K562 (cell line): ENCODE measurements around the gene HNRNPM. TPM values are rescaled to one million over a fixed set of nuclear protein-coding genes. Genes with fewer than 3 reads are reported as not detected.

Experiments
- ATAC-seq: fragments of 200-7000 bp; cut with Tn5 transposase; 3 replicates; pipeline ENCODE4 v1.9.1; 2020; ENCODE audit warnings: moderate library complexity
- BruUV-seq: library from RNA; stranded (reverse); fragments of 400-500 nt; replicated peaks from 2 replicates; lab custom pipeline; 2021; lab: Mats Ljungman, UMichigan
- CTCF ChIA-PET: fragments of 300-600 bp; formaldehyde crosslinking; extraction: SDS; loops from one replicate; lab custom pipeline; 2021; ENCODE audit warnings: low intra/inter-chr PET ratio; lab: Yijun Ruan, JAX
- POLR2A ChIA-PET: fragments of 300-600, 350-650 bp; sonication (Branson Sonifier 250); formaldehyde crosslinking; extraction: SDS; loops from one replicate; lab custom pipeline; 2021; ENCODE audit warnings: antibody characterized with exemption, inconsistent platforms; lab: Yijun Ruan, JAX
- DNase-seq, 4 experiments: peaks; one replicate each; pipeline versions ENCODE4 v3.0.0 to v3.0.0-alpha.2; 2011 to 2018; ENCODE audit warnings: low spot score in 3 of 4, mixed read lengths in 3 of 4; ENCODE audit errors: extremely low read depth in 1 of 4
- FAIRE-seq: peaks from 2 replicates; lab custom pipeline; 2011; peaks lifted over from hg19 to GRCh38; lab: Jason Lieb, UNC
- H2AFZ ChIP-seq: 2 replicates; pipeline ENCODE4 v1.6.0; 2011; ENCODE audit warnings: low read depth, low read length, control low read depth, inconsistent platforms
- H3K27ac ChIP-seq: fragments of 200-600 bp; 3 replicates; pipeline ENCODE4 v1.8.0; 2011; ENCODE audit warnings: low read depth, mild to moderate bottlenecking, control low read depth, inconsistent platforms, low read length, moderate library complexity, mixed read lengths; ENCODE audit errors: extremely low read depth
- H3K27me3 ChIP-seq, 2 experiments: fragments of 300-600 bp in 1 of 2; 2 replicates in 1 of 2; 3 replicates in 1 of 2; pipeline versions ENCODE4 v1.6.0 to v1.8.0; 2011; ENCODE audit warnings: inconsistent platforms in 2 of 2, low read length in 2 of 2, mild to moderate bottlenecking in 1 of 2, mixed read lengths in 1 of 2, moderate library complexity in 1 of 2; ENCODE audit not compliant: control insufficient read depth in 2 of 2, insufficient read depth in 2 of 2
- H3K36me3 ChIP-seq: fragments of 300-600 bp; 3 replicates; pipeline ENCODE4 v1.8.0; 2011; ENCODE audit warnings: mild to moderate bottlenecking, low read length, inconsistent platforms; ENCODE audit not compliant: control insufficient read depth, insufficient read depth
- H3K4me1 ChIP-seq, 2 experiments: fragments of 200-600 bp in 1 of 2; replicated peaks in 1 of 2; 2 replicates in 1 of 2; 3 replicates in 1 of 2; pipeline versions ENCODE4 v1.5.1 to v1.8.0; 2011; ENCODE audit warnings: inconsistent platforms in 2 of 2, low read length in 2 of 2, mild to moderate bottlenecking in 1 of 2, mixed read lengths in 1 of 2, moderate library complexity in 1 of 2; ENCODE audit not compliant: control insufficient read depth in 2 of 2, insufficient read depth in 2 of 2
- H3K4me2 ChIP-seq: 2 replicates; pipeline ENCODE4 v1.6.1; 2011; ENCODE audit warnings: low read length, control low read depth, inconsistent platforms, mixed read lengths; ENCODE audit not compliant: insufficient read depth
- H3K4me3 ChIP-seq: fragments of 200-600 bp; sonication (generic), shearing (Covaris generic); 2 replicates; pipeline ENCODE4 v1.5.1; 2016; ENCODE audit warnings: control low read depth, inconsistent platforms
- H3K79me2 ChIP-seq: fragments of 200-600 bp; 3 replicates; pipeline ENCODE4 v1.8.0; 2011; ENCODE audit warnings: low read length, inconsistent platforms; ENCODE audit not compliant: control insufficient read depth, insufficient read depth
- H3K9ac ChIP-seq, 2 experiments: 2 replicates each; pipeline versions ENCODE4 v1.6.0 to v1.6.1; 2011; ENCODE audit warnings: low read depth in 2 of 2, low read length in 2 of 2, control low read depth in 1 of 2, inconsistent platforms in 1 of 2, mild to moderate bottlenecking in 1 of 2, mixed read lengths in 1 of 2; ENCODE audit not compliant: insufficient read depth in 1 of 2
- H3K9me1 ChIP-seq: one replicate; pipeline ENCODE4 v1.6.0; 2011; ENCODE audit warnings: inconsistent platforms, mild to moderate bottlenecking, low read length, moderate library complexity; ENCODE audit not compliant: control insufficient read depth, insufficient read depth
- H3K9me3 ChIP-seq: replicated peaks from 2 replicates; pipeline ENCODE4 v1.5.1; 2011; ENCODE audit warnings: low read depth, low read length, inconsistent platforms; ENCODE audit not compliant: control insufficient read depth, insufficient read depth
- H4K20me1 ChIP-seq: replicated peaks from 2 replicates; pipeline ENCODE4 v1.6.1; 2011; ENCODE audit warnings: low read length, inconsistent platforms, mixed read lengths; ENCODE audit not compliant: control insufficient read depth, insufficient read depth
- ARID4B ChIP-seq: sonication (generic); formaldehyde crosslinking; IDR thresholded peaks from 2 replicates; pipeline ENCODE4 v1.8.0; 2022; ENCODE audit warnings: mild to moderate bottlenecking, missing genetic modification reagents
- GTF2A2 ChIP-seq: IDR thresholded peaks from 2 replicates; pipeline ENCODE4 v1.6.1; 2016; ENCODE audit warnings: mild to moderate bottlenecking, missing genetic modification characterization, missing compliant biosample characterization
- JUN ChIP-seq, 2 experiments: sonication (generic) in 1 of 2; formaldehyde crosslinking in 1 of 2; IDR thresholded peaks; 2 replicates each; pipeline versions ENCODE4 v1.6.1 to v1.8.0; 2012 to 2022; ENCODE audit warnings: borderline replicate concordance in 2 of 2, mild to moderate bottlenecking in 2 of 2, improper control_type of control experiment in 1 of 2, low read depth in 1 of 2, low read length in 1 of 2, missing genetic modification reagents in 1 of 2
- NR2C2 ChIP-seq, 2 experiments: fragments of 200-800 bp in 1 of 2; sonication (Bioruptor generic) in 1 of 2; sonication (generic) in 1 of 2; formaldehyde crosslinking in 1 of 2; IDR thresholded peaks; 2 replicates each; pipeline versions ENCODE4 v1.6.1 to v1.8.0; 2016 to 2022; ENCODE audit warnings: mild to moderate bottlenecking in 1 of 2, missing compliant biosample characterization in 1 of 2, missing genetic modification characterization in 1 of 2, missing genetic modification reagents in 1 of 2
- POLR2A ChIP-seq: fragments of 450-650 bp; conservative IDR thresholded peaks from 2 replicates; pipeline ENCODE4 v1.6.1; 2016
- PRDM10 ChIP-seq: fragments of 450-650 bp; IDR thresholded peaks from 2 replicates; pipeline ENCODE4 v1.6.1; 2018; ENCODE audit not compliant: partially characterized antibody
- TAF7 ChIP-seq: fragments of 450-650 bp; IDR thresholded peaks from 2 replicates; pipeline ENCODE4 v1.6.1; 2016; ENCODE audit warnings: missing genetic modification characterization, missing compliant biosample characterization
- ZEB2 ChIP-seq: fragments of 450-650 bp; IDR thresholded peaks from 2 replicates; pipeline ENCODE4 v1.6.1; 2016
- ZZZ3 ChIP-seq: fragments of 450-650 bp; IDR thresholded peaks from 2 replicates; pipeline ENCODE4 v1.6.1; 2016; ENCODE audit warnings: antibody characterized with exemption, mild to moderate bottlenecking, moderate library complexity
- WGBS: fragments of 100-300 bp; shearing (Covaris generic); methylation state at CpG from one replicate; pipeline ENCODE4 v1.1.6; 2016; ENCODE audit warnings: low coverage, mixed read lengths; ENCODE audit not compliant: insufficient coverage; ENCODE audit errors: missing lambda C conversion rate; 5-methylcytosine and 5-hydroxymethylcytosine counted together
- in situ Hi-C: fragments of 300-500 bp; cut with MboI; formaldehyde crosslinking; loops from 4 replicates; pipeline ENCODE4 v1.15.0; 2018; ENCODE audit warnings: inconsistent platforms, mixed read lengths
- intact Hi-C: fragments of 100-400 bp; cut with micrococcal nuclease; formaldehyde crosslinking; loops from 2 replicates; pipeline ENCODE4 v1.14.2; 2022
- polyA plus RNA-seq, 8 experiments: library from polyadenylated mRNA; depleted of rRNA in 4 of 8; stranded (reverse) in 5 of 8; unstranded in 3 of 8; fragments of >200 nt; fragmentation: Nextera tagmentation in 2 of 8; fragmentation: Illumina TruSeq in 1 of 8; extraction: Ambion mirVana in 2 of 8; extraction: Trizol in 1 of 8; gene quantifications; 2 replicates each; pipeline versions ENCODE4 v1.2.1 to v1.2.3, GENCODE V29; 2011 to 2014; ENCODE audit warnings: inconsistent platforms in 1 of 8, missing spikeins in 1 of 8
- total RNA-seq, 7 experiments: library from RNA; depleted of rRNA in 6 of 7; stranded (reverse); fragments of >200 nt in 6 of 7; fragmentation: Illumina TruSeq in 2 of 7; extraction: Trizol in 2 of 7; gene quantifications; 2 replicates each; pipeline versions ENCODE4 v1.2.1 to v1.2.3, GENCODE V29; 2011 to 2021; ENCODE audit warnings: low replicate concordance in 1 of 7

Gene HNRNPM
- total and polyA plus RNA-seq, 9 of the 15 experiments (the other 6 are each of a cell fraction or from before 2014, with no cell fraction given) = 11.1 to 340 (median 195) TPM

GRCh38 chr19:8473648-8474476, 29.1 kb downstream of the HNRNPM start (continued):
- TF ChIP-seq ARID4B (CRISPR knock-in tag) (no peak), GTF2A2 (no peak)

GRCh38 chr19:8475005-8475404, 30.2 kb downstream of the HNRNPM start:
- POLR2A ChIA-PET = interaction anchor here (1.9 kb wide), 1 partner anchor 11 kb away, joined by 7 read pairs; no protein-coding TSS in a partner anchor
- peaks cover 7% of the 10 kb centered on the region for H4K20me1 ChIP-seq
- H3K27ac ChIP-seq = no peak overlapping the region
- intact Hi-C loops = no loop called here
- no TSS peak for BruUV-seq
- DNase-seq (no peak), FAIRE-seq (no peak), ATAC-seq (no peak)
- CTCF ChIA-PET = no interaction called here
- no peaks in the 10 kb centered on the region for H3K9me3 ChIP-seq
- no peak overlapping the region for H3K9ac ChIP-seq
- in situ Hi-C loops = no loop called here
- 100% methylated on average over 1 of the region's 1 CpG for WGBS
- H3K27me3 ChIP-seq = no peaks in the 10 kb centered on the region
- H3K4me2 ChIP-seq = no peak overlapping the region
- H3K9me1 ChIP-seq = no peaks in the 10 kb centered on the region
- no peak overlapping the region for H2AFZ ChIP-seq
- H3K4me1 ChIP-seq = no peaks in the 10 kb centered on the region
- peaks cover 49% of the 10 kb centered on the region for H3K79me2 ChIP-seq
- H3K4me3 ChIP-seq = no peak overlapping the region
- peaks cover 91% of the 10 kb centered on the region for H3K36me3 ChIP-seq
- TF ChIP-seq JUN (IDR thresholded peaks at IDR 0.05; ENCODE audit: borderline replicate concordance, low read depth, low read length) (no peak), JUN (CRISPR knock-in tag; IDR thresholded peaks at IDR 0.05; ENCODE audit: borderline replicate concordance) (no peak), ZEB2 (no peak), NR2C2 (CRISPR knock-in tag; IDR thresholded peaks at IDR 0.05) (no peak), NR2C2 (tag; IDR thresholded peaks at IDR 0.05) (no peak), TAF7 (no peak), PRDM10 (no peak), ZZZ3 (no peak), POLR2A (no peak; the same call in 1 of the 2 replicates)
